GM18519 (cell line): ENCODE measurements around the gene ZNF90.
"Not testable (repeated sequence)": the region's sequence is repeated elsewhere in the genome, so short reads cannot be mapped to it uniquely, and the experiment has no call there.

Source experiments
- ATAC-seq: cut with Tn5 transposase; IDR thresholded peaks from one replicate; pipeline ENCODE4 v1.9.1; 2021; ENCODE audit warnings: mild to moderate bottlenecking, moderate library complexity; ENCODE audit not compliant: unreplicated experiment, low FRiP score

ZNF90 gene

GRCh38 chr19:20102097-20102496 lies 24.3 kb downstream of the ZNF90 start:
- no peak for ATAC-seq

GRCh38 chr19:20103091-20103740 lies 25.4 kb downstream of the ZNF90 start:
- ATAC-seq = no peak

- ATAC-seq = no peak
Measured at GRCh38 chr19:20107301-20107700, 29.5 kb downstream of the ZNF90 start.

GRCh38 chr19:20118064-20118839 lies 40.5 kb downstream of the ZNF90 start:
- not testable (repeated sequence) for ATAC-seq

GRCh38 chr19:20124879-20125278 lies 47.1 kb downstream of the ZNF90 start:
- ATAC-seq = no peak

GRCh38 chr19:20132933-20133332 lies 55.1 kb downstream of the ZNF90 start:
- not testable (repeated sequence) for ATAC-seq

- not testable (repeated sequence) for ATAC-seq
Measured at GRCh38 chr19:20137714-20138113, 59.9 kb downstream of the ZNF90 start.

- no peak for ATAC-seq
Measured at GRCh38 chr19:20151617-20152145, 73.9 kb downstream of the ZNF90 start.

GRCh38 chr19:20152506-20152905 lies 74.7 kb downstream of the ZNF90 start:
- ATAC-seq = not testable (repeated sequence)

- no peak for ATAC-seq
Measured at GRCh38 chr19:20153281-20153680, 75.5 kb downstream of the ZNF90 start.

- ATAC-seq = no peak
Measured at GRCh38 chr19:20154636-20155035, 76.8 kb downstream of the ZNF90 start.

- no peak for ATAC-seq
Measured at GRCh38 chr19:20162821-20163220, 85.0 kb downstream of the ZNF90 start.

GRCh38 chr19:20164456-20164855 lies 86.7 kb downstream of the ZNF90 start:
- no peak for ATAC-seq

- no peak for ATAC-seq
Measured at GRCh38 chr19:20165971-20166592, 88.3 kb downstream of the ZNF90 start.

GRCh38 chr19:20167020-20167644 lies 89.3 kb downstream of the ZNF90 start, which contains the start of gene ZNF486:
Gene ZNF486 (plus strand): TSS chr19:20167214. CDS start chr19:20167331, 117 bp downstream.
- ATAC-seq = peak; percentile 82

- ATAC-seq = no peak
Measured at GRCh38 chr19:20167651-20168122, 89.9 kb downstream of the ZNF90 start.
